Endothelial cell of umbilical vein (primary cell): ENCODE results near the gene SLC66A2. TPM values are rescaled to one million over a fixed set of nuclear protein-coding genes. Genes with fewer than 3 reads are reported as not detected.

Experiments used
- BruUV-seq: library from RNA; stranded (reverse); fragments of 400-500 nt; replicated peaks from 2 replicates; lab custom pipeline; 2021; lab: Mats Ljungman, UMichigan
- CTCF ChIA-PET: fragments of 300-600, 350-600 bp; sonication (Branson Sonifier 250); formaldehyde crosslinking; loops from one replicate; lab custom pipeline; 2021; ENCODE audit warnings: antibody characterized with exemption, inconsistent platforms; lab: Charles Lee
- POLR2A ChIA-PET: fragments of 300-600, 350-600 bp; sonication (Branson Sonifier 250); formaldehyde crosslinking; loops from one replicate; lab custom pipeline; 2021; ENCODE audit warnings: antibody characterized with exemption, inconsistent platforms; lab: Charles Lee
- DNase-seq: peaks from one replicate; pipeline ENCODE4 v3.0.0-alpha.2; 2011; ENCODE audit warnings: low read depth, low spot score
- FAIRE-seq: peaks from 2 replicates; lab custom pipeline; 2011; peaks lifted over from hg19 to GRCh38; lab: Jason Lieb, UNC
- H2AFZ ChIP-seq: 2 replicates; pipeline ENCODE4 v1.6.0; 2012; ENCODE audit warnings: low read depth, low read length, control low read depth, inconsistent platforms
- H3K27ac ChIP-seq: 2 replicates; pipeline ENCODE4 v1.5.1; 2011; ENCODE audit warnings: low read depth, mild to moderate bottlenecking, control low read depth, low read length, moderate library complexity; ENCODE audit not compliant: insufficient read depth
- H3K27me3 ChIP-seq, 2 experiments: 2 replicates each; pipeline versions ENCODE4 v1.6.0 to v1.6.1; 2011; ENCODE audit warnings: low read length in 2 of 2, mixed read lengths in 1 of 2; ENCODE audit not compliant: control insufficient read depth in 2 of 2, insufficient read depth in 2 of 2
- H3K36me3 ChIP-seq, 2 experiments: 2 replicates in 1 of 2; 3 replicates in 1 of 2; pipeline ENCODE4 v1.5.1; 2011; ENCODE audit warnings: low read length in 2 of 2, mild to moderate bottlenecking in 1 of 2, moderate library complexity in 1 of 2; ENCODE audit not compliant: control insufficient read depth in 2 of 2, insufficient read depth in 2 of 2; ENCODE audit errors: extremely low read depth in 1 of 2
- H3K4me1 ChIP-seq: 3 replicates; pipeline ENCODE4 v1.5.1; 2011; ENCODE audit warnings: mild to moderate bottlenecking, low read length; ENCODE audit not compliant: control insufficient read depth, insufficient read depth; ENCODE audit errors: extremely low read depth
- H3K4me2 ChIP-seq: 2 replicates; pipeline ENCODE4 v1.6.1; 2011; ENCODE audit warnings: low read length, control low read depth, mixed read lengths; ENCODE audit not compliant: insufficient read depth
- H3K4me3 ChIP-seq, 3 experiments: fragments of 200-600 bp in 1 of 3; sonication (generic), shearing (Covaris generic) in 1 of 3; replicated peaks in 1 of 3; 2 replicates each; pipeline ENCODE4 v1.5.1; 2011 to 2016; ENCODE audit warnings: control low read depth in 3 of 3, low read length in 3 of 3, mild to moderate bottlenecking in 2 of 3, inconsistent platforms in 1 of 3, low read depth in 1 of 3, moderate library complexity in 1 of 3; ENCODE audit not compliant: insufficient read depth in 1 of 3
- H3K79me2 ChIP-seq: 2 replicates; pipeline ENCODE4 v1.6.0; 2012; ENCODE audit warnings: low read length, inconsistent platforms; ENCODE audit not compliant: control insufficient read depth, insufficient read depth
- H3K9ac ChIP-seq: replicated peaks from 2 replicates; pipeline ENCODE3; 2011; ENCODE audit warnings: low read length, control low read depth; ENCODE audit not compliant: insufficient read depth; ENCODE audit errors: extremely low read depth
- H3K9me1 ChIP-seq: replicated peaks from 3 replicates; pipeline ENCODE4 v1.6.0; 2011; ENCODE audit warnings: mild to moderate bottlenecking, low read length; ENCODE audit not compliant: control insufficient read depth, insufficient read depth; ENCODE audit errors: extremely low read depth
- H3K9me3 ChIP-seq: replicated peaks from 2 replicates; pipeline ENCODE4 v1.5.1; 2012; ENCODE audit warnings: low read length, inconsistent platforms; ENCODE audit not compliant: control insufficient read depth, insufficient read depth
- H4K20me1 ChIP-seq: replicated peaks from 2 replicates; pipeline ENCODE3; 2011; ENCODE audit warnings: mild to moderate bottlenecking, low read length; ENCODE audit not compliant: control insufficient read depth, insufficient read depth; ENCODE audit errors: extremely low read depth
- CTCF ChIP-seq, 2 donors: IDR thresholded peaks; 1 replicate in 1 of 2; 2 replicates in 1 of 2; pipeline ENCODE4 v1.5.1; 2011; ENCODE audit warnings: low read length in 2 of 2, mild to moderate bottlenecking in 2 of 2, moderate library complexity in 2 of 2, control low read depth in 1 of 2, inconsistent platforms in 1 of 2, low read depth in 1 of 2; ENCODE audit not compliant: insufficient read depth in 1 of 2; ENCODE audit errors: extremely low read depth in 1 of 2
- EZH2 ChIP-seq: IDR thresholded peaks from 2 replicates; pipeline ENCODE4 v1.6.1; 2012; ENCODE audit warnings: borderline replicate concordance, low read depth, mild to moderate bottlenecking, moderate library complexity, low read length, inconsistent platforms; ENCODE audit not compliant: severe bottlenecking
- FOS ChIP-seq: IDR thresholded peaks from 2 replicates; pipeline ENCODE4 v1.6.1; 2011; ENCODE audit warnings: mild to moderate bottlenecking, low read length, moderate library complexity, borderline replicate concordance; ENCODE audit not compliant: insufficient read depth
- GATA2 ChIP-seq: IDR thresholded peaks from 2 replicates; pipeline ENCODE4 v1.7.0; 2011; ENCODE audit warnings: low read depth, mild to moderate bottlenecking, moderate library complexity, mixed read lengths, low read length; ENCODE audit not compliant: insufficient read length, insufficient read depth
- JUN ChIP-seq: IDR thresholded peaks from 2 replicates; pipeline ENCODE4 v1.6.1; 2011; ENCODE audit warnings: borderline replicate concordance, low read depth; ENCODE audit not compliant: insufficient read length, insufficient read depth
- MAX ChIP-seq: IDR thresholded peaks from 2 replicates; pipeline ENCODE4 v1.6.1; 2011; ENCODE audit not compliant: insufficient read depth, insufficient read length
- MYC ChIP-seq: IDR thresholded peaks from one replicate; pipeline ENCODE4 v1.6.1; 2011; ENCODE audit warnings: mild to moderate bottlenecking, low read depth, low read length
- POLR2A ChIP-seq: IDR thresholded peaks from 2 replicates; pipeline ENCODE4 v1.6.1; 2012; ENCODE audit warnings: low read depth, mild to moderate bottlenecking, control low read depth, low read length
- POLR2AphosphoS5 ChIP-seq: IDR thresholded peaks from 2 replicates; pipeline ENCODE4 v1.6.1; 2012; ENCODE audit warnings: low read depth, mild to moderate bottlenecking, control low read depth, low read length, moderate library complexity; ENCODE audit not compliant: insufficient read depth
- dilution Hi-C: fragments of 300-500 bp; cut with MboI; formaldehyde crosslinking; loops from one replicate; pipeline ENCODE4 v1.15.0; 2019; ENCODE audit warnings: low sequenced_read_pairs; ENCODE audit not compliant: extremely low pct_ligation_motif_present
- intact Hi-C: fragments of 100-400 bp; cut with micrococcal nuclease; formaldehyde crosslinking; loops from one replicate; pipeline ENCODE4 v1.10.0; 2022
- polyA plus RNA-seq, 4 experiments: library from polyadenylated mRNA; depleted of rRNA in 3 of 4; stranded (reverse) in 3 of 4; unstranded in 1 of 4; fragments of >200 nt; gene quantifications; 2 replicates each; pipeline versions ENCODE4 v1.2.1 to v1.2.3, GENCODE V29; 2011 to 2012; ENCODE audit warnings: missing spikeins in 1 of 4
- total RNA-seq: library from RNA; stranded (reverse); gene quantifications from 2 replicates; pipeline ENCODE4 v1.2.3, GENCODE V29; 2021

SLC66A2 gene
- total and polyA plus RNA-seq, 2 donors (not counting 3 experiments of a cell fraction or from before 2014, with no cell fraction given): 32.5 to 37.1 TPM

- H3K4me2 ChIP-seq: no peak overlapping the region
- H3K36me3 ChIP-seq: peaks cover 4 to 7% of the 10 kb centered on the region in 2 experiments
- H3K9ac ChIP-seq: no peak overlapping the region
- H3K4me1 ChIP-seq: peaks cover 13% of the 10 kb centered on the region
- POLR2A ChIA-PET: no interaction called here
- no peak for TF ChIP-seq POLR2A
- TF ChIP-seq FOS: no peak
- no peak for TF ChIP-seq GATA2
- no peak for TF ChIP-seq EZH2
- TF ChIP-seq MYC: no peak
- no peak for TF ChIP-seq JUN
- TF ChIP-seq POLR2AphosphoS5: no peak
- H3K79me2 ChIP-seq: peaks cover 81% of the 10 kb centered on the region
- H3K4me3 ChIP-seq: no peak overlapping the region
- BruUV-seq: no TSS peak
- H3K9me3 ChIP-seq: no peaks in the 10 kb centered on the region
- no peaks in the 10 kb centered on the region for H4K20me1 ChIP-seq
- intact Hi-C loops (loop anchor here (5.0 kb wide), 1 partner anchor 608 kb away; no protein-coding TSS in a partner anchor), dilution Hi-C loops (no loop called here)
- CTCF ChIA-PET: interaction anchor here (1.0 to 1.4 kb wide), 3 partner anchors 8 to 175 kb away, joined by 3 read pairs; no protein-coding TSS in a partner anchor
- H3K27me3 ChIP-seq: no peaks in the 10 kb centered on the region
- no peak overlapping the region for H3K27ac ChIP-seq
- no peak for FAIRE-seq
- no peaks in the 10 kb centered on the region for H3K9me1 ChIP-seq
- no peak overlapping the region for H2AFZ ChIP-seq
- DNase-seq: no peak
Measured at GRCh38 chr18:79985172-79985571, 33.7 kb upstream of the SLC66A2 start.

- Histone ChIP-seq H3K79me2 (peaks cover 94% of the 10 kb centered on the region), H3K4me1 (peaks cover 13% of the 10 kb centered on the region), H3K4me2 (no peak overlapping the region), H4K20me1 (no peaks in the 10 kb centered on the region), H3K27ac (no peak overlapping the region), H3K9me3 (no peaks in the 10 kb centered on the region), H3K27me3 (no peaks in the 10 kb centered on the region), H3K9me1 (no peaks in the 10 kb centered on the region), H3K9ac (no peak overlapping the region), H2AFZ (no peak overlapping the region), H3K36me3 (peaks cover 7 to 9% of the 10 kb centered on the region in 2 experiments), H3K4me3 (no peak overlapping the region)
- intact Hi-C loops: no loop called here
- POLR2A ChIA-PET: no interaction called here
- dilution Hi-C loops: no loop called here
- no peak for TF ChIP-seq MYC
- TF ChIP-seq FOS: no peak
- TF ChIP-seq MAX: no peak
- TF ChIP-seq POLR2AphosphoS5: no peak
- TF ChIP-seq POLR2A: no peak
- TF ChIP-seq EZH2: no peak
- no peak for TF ChIP-seq CTCF (IDR thresholded peaks at IDR 0.05; ENCODE audit: extremely low read depth in 1 of 2, insufficient read depth in 1 of 2, low read depth in 1 of 2, low read length in 2 of 2)
- TF ChIP-seq GATA2: no peak
- TF ChIP-seq JUN: no peak
- BruUV-seq: no TSS peak
- no peak for DNase-seq
- CTCF ChIA-PET: interaction anchor here (1.4 kb wide), 1 partner anchor 176 kb away, joined by 3 read pairs; no protein-coding TSS in a partner anchor
- FAIRE-seq: no peak
Measured at GRCh38 chr18:79983793-79984192, 32.3 kb upstream of the SLC66A2 start.
